HG03135 (cell line): ENCODE measurements around the gene ZRANB3.
"Not testable (repeated sequence)": the region's sequence is repeated elsewhere in the genome, so short reads cannot be mapped to it uniquely, and the experiment has no call there.

Experiments
- ATAC-seq: cut with Tn5 transposase; IDR thresholded peaks from one replicate; pipeline ENCODE4 v1.9.1; 2021; ENCODE audit warnings: mild to moderate bottlenecking, moderate library complexity; ENCODE audit not compliant: unreplicated experiment

ZRANB3 gene

DNA sequence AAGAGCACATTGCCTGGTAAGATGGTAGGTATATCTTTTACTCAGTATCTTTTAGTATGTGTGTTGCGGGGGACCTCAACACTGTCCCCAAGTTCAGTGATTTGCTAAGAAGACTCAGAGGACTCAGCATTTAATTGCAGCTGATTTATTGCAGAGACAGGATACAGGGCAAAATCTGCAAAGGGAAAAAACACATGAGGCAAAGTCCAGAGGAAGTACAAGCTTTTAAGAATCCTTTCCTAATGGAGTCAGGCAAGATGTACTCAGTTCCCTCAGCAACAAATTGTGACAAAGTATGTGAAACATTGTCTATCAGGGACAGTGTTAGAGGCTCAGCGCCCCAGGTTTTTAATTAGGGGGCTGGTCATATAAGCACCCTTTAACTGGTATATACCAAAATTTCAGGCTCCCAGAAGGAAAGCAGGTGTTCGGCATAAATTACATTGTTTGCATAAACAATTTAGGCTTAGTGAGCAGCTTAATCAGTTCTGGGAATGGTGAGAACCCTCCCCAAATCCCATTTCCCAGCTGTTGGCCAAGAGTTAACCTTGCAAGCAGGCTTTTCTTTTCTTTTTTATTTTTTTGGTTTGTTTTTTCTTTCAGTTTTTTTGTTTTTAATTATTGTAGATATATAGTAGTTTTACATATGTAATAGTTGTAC, 437.2 kb downstream of the ZRANB3 start:
- ATAC-seq, result no peak

DNA sequence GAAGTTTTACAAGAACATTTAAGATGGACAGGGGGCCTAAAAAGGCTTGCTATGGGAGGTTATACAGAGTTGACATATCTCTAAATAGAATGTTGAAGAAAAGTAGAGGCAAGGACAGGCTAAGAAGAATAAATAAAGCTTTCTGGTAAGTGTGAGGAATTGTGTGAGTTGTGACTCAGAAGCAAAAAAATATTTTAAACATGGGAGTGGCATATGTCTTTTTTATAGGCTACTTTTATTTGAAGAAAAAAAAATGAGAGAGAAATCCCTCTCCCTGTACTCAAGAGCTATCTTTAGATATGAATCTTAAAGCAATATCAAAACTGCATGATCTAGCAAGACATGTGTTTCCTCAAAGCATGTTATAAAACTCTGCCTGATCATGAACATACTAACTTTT, 437.8 kb downstream of the ZRANB3 start:
- no peak for ATAC-seq

DNA sequence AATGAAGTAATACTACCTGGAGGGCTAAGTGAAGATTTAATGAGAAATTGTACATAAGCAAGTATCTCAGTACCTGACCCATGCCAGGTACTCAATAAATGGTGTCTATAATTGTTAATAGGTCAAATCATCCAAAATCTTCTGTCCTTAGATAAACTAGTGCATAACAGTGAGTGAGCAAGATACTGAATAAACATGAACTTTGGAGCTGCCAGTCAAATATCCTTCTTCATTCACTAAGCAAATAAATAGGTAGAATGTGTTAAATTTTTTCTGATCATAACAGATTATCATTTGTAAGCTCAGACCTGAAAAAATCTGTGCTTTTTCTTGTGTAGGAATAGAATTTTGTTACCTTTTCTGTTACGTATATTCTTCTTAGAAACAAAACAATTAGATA, 439.3 kb downstream of the ZRANB3 start:
- ATAC-seq, result no peak

DNA sequence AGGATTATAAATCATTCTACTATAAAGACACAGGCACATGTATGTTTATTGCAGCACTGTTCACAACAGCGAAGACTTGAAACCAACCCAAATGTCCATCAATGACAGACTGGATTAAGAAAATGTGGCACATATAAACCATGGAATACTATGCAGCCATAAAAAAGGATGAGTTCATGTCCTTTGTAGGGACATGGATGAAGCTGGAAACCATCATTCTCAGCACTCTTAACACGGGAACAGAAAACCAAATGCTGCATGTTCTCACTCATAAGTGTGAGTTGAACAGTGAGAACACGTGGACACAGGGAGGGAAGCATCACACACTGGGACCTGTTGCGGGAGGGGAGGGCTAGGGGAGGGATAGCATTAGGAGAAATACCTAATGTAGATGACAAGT, 441.4 kb downstream of the ZRANB3 start:
- ATAC-seq, result not testable (repeated sequence)
